HG03095 (cell line): ENCODE results near the gene NOL11.
A peak's percentile ranks its signal among the peaks of the same experiment; 100 is the strongest.
"Not testable (repeated sequence)": the region's sequence is repeated elsewhere in the genome, so short reads cannot be mapped to it uniquely, and the experiment has no call there.

ENCODE experiments used
- ATAC-seq: cut with Tn5 transposase; IDR thresholded peaks from one replicate; pipeline ENCODE4 v1.9.1; 2021; ENCODE audit warnings: moderate library complexity; ENCODE audit not compliant: unreplicated experiment

NOL11 gene

GRCh38 chr17:67717624-67718324, at the start of gene NOL11:
Gene NOL11 (plus strand): TSS chr17:67717936. CDS start chr17:67717948, 12 bp downstream.
- peak; percentile 95 for ATAC-seq

- no peak for ATAC-seq
These were observed 46.2 kb upstream of the NOL11 start for GRCh38 chr17:67671493-67671892.

- ATAC-seq: no peak
These were observed 45.0 kb upstream of the NOL11 start for GRCh38 chr17:67672592-67673335.

- no peak for ATAC-seq
These were observed 42.3 kb upstream of the NOL11 start for GRCh38 chr17:67675481-67675880.

- no peak for ATAC-seq
These were observed 41.4 kb upstream of the NOL11 start for GRCh38 chr17:67676305-67676704.

GRCh38 chr17:67678414-67678813, 39.3 kb upstream of the NOL11 start:
- no peak for ATAC-seq

- ATAC-seq: no peak
These were observed 38.5 kb upstream of the NOL11 start for GRCh38 chr17:67679225-67679624.

GRCh38 chr17:67679721-67680120, 38.0 kb upstream of the NOL11 start:
- ATAC-seq: no peak

GRCh38 chr17:67680445-67681224, 37.1 kb upstream of the NOL11 start:
- no peak for ATAC-seq

- ATAC-seq: no peak
These were observed 35.5 kb upstream of the NOL11 start for GRCh38 chr17:67682196-67682595.

GRCh38 chr17:67685351-67685750, 32.4 kb upstream of the NOL11 start:
- ATAC-seq: no peak

GRCh38 chr17:67686241-67686640, 31.5 kb upstream of the NOL11 start:
- no peak for ATAC-seq

- ATAC-seq: no peak
These were observed 30.2 kb upstream of the NOL11 start for GRCh38 chr17:67687511-67687910.

GRCh38 chr17:67689534-67690177, 28.1 kb upstream of the NOL11 start:
- no peak for ATAC-seq

- no peak for ATAC-seq
These were observed 23.9 kb upstream of the NOL11 start for GRCh38 chr17:67693811-67694210.

GRCh38 chr17:67696347-67696746, 21.4 kb upstream of the NOL11 start:
- no peak for ATAC-seq

- no peak for ATAC-seq
These were observed 20.8 kb upstream of the NOL11 start for GRCh38 chr17:67696853-67697498.

GRCh38 chr17:67700037-67700724, 17.6 kb upstream of the NOL11 start:
- ATAC-seq: no peak

- ATAC-seq: no peak
These were observed 17.0 kb upstream of the NOL11 start for GRCh38 chr17:67700725-67701119.

GRCh38 chr17:67702861-67703260, 14.9 kb upstream of the NOL11 start:
- ATAC-seq: not testable (repeated sequence)
